GM21360 (cell line): Measurements from ENCODE around the gene LATS2.

Source experiments
- ATAC-seq: cut with Tn5 transposase; IDR thresholded peaks from one replicate; pipeline ENCODE4 v1.9.1; 2021; ENCODE audit warnings: mild to moderate bottlenecking, moderate library complexity; ENCODE audit not compliant: unreplicated experiment

LATS2 gene

GRCh38 chr13:21061029-21061763 lies at the start of gene LATS2:
LATS2 (minus strand) TSS chr13:21061586; CDS start chr13:21046026, 15,560 bp downstream.
- peak; percentile 87 for ATAC-seq

GRCh38 chr13:21109168-21109567 lies 47.8 kb upstream of the LATS2 start:
- ATAC-seq: no peak

GRCh38 chr13:21106089-21106488 lies 44.7 kb upstream of the LATS2 start:
- no peak for ATAC-seq

- no peak for ATAC-seq
Measured at GRCh38 chr13:21104199-21105019, 43.0 kb upstream of the LATS2 start.

- no peak for ATAC-seq
Measured at GRCh38 chr13:21101865-21102576, 40.6 kb upstream of the LATS2 start.

GRCh38 chr13:21100994-21101757 lies 39.8 kb upstream of the LATS2 start:
- ATAC-seq: no peak

GRCh38 chr13:21100211-21100610 lies 38.8 kb upstream of the LATS2 start:
- ATAC-seq: no peak

- no peak for ATAC-seq
Measured at GRCh38 chr13:21095311-21095710, 33.9 kb upstream of the LATS2 start.

GRCh38 chr13:21089830-21090229 lies 28.4 kb upstream of the LATS2 start:
- no peak for ATAC-seq

GRCh38 chr13:21088534-21088933 lies 27.1 kb upstream of the LATS2 start:
- ATAC-seq: no peak

GRCh38 chr13:21086929-21087328 lies 25.5 kb upstream of the LATS2 start:
- no peak for ATAC-seq

- no peak for ATAC-seq
Measured at GRCh38 chr13:21081926-21082325, 20.5 kb upstream of the LATS2 start.

GRCh38 chr13:21080593-21080891 lies 19.2 kb upstream of the LATS2 start:
- ATAC-seq: no peak

- ATAC-seq: no peak
Measured at GRCh38 chr13:21079761-21080592, 18.6 kb upstream of the LATS2 start.

- no peak for ATAC-seq
Measured at GRCh38 chr13:21079221-21079620, 17.8 kb upstream of the LATS2 start.

GRCh38 chr13:21078501-21078900 lies 17.1 kb upstream of the LATS2 start:
- ATAC-seq: no peak

- ATAC-seq: no peak
Measured at GRCh38 chr13:21077788-21078353, 16.5 kb upstream of the LATS2 start.

GRCh38 chr13:21077076-21077787 lies 15.8 kb upstream of the LATS2 start:
- no peak for ATAC-seq

- ATAC-seq: no peak
Measured at GRCh38 chr13:21076253-21076652, 14.9 kb upstream of the LATS2 start.
